NCI-H2171 treated with DMSO at 0.1 percent for 48 hours (cell line): ENCODE results near the gene GPM6B.
"Not testable (repeated sequence)": the region's sequence is repeated elsewhere in the genome, so short reads cannot be mapped to it uniquely, and the experiment has no call there.

Experiments used
- DNase-seq: peaks from one replicate; lab custom pipeline; 2025; lab: John Stamatoyannopoulos, UW

GPM6B gene

GRCh38 chrX:13724878-13725277 lies 92.0 kb downstream of the GPM6B start:
- DNase-seq = not testable (repeated sequence)

- DNase-seq = peak; percentile 82
These were observed 94.9 kb downstream of the GPM6B start for GRCh38 chrX:13721819-13722519.

- DNase-seq = peak; percentile 72
These were observed 95.5 kb downstream of the GPM6B start for GRCh38 chrX:13721371-13721770.
